ENCODE results near the gene RIMBP2. TPM values are rescaled to one million over a fixed set of nuclear protein-coding genes. Genes with fewer than 3 reads are reported as not detected.
"Not testable (repeated sequence)": the region's sequence is repeated elsewhere in the genome, so short reads cannot be mapped to it uniquely, and the experiment has no call there.

The RIMBP2 gene, protein sequence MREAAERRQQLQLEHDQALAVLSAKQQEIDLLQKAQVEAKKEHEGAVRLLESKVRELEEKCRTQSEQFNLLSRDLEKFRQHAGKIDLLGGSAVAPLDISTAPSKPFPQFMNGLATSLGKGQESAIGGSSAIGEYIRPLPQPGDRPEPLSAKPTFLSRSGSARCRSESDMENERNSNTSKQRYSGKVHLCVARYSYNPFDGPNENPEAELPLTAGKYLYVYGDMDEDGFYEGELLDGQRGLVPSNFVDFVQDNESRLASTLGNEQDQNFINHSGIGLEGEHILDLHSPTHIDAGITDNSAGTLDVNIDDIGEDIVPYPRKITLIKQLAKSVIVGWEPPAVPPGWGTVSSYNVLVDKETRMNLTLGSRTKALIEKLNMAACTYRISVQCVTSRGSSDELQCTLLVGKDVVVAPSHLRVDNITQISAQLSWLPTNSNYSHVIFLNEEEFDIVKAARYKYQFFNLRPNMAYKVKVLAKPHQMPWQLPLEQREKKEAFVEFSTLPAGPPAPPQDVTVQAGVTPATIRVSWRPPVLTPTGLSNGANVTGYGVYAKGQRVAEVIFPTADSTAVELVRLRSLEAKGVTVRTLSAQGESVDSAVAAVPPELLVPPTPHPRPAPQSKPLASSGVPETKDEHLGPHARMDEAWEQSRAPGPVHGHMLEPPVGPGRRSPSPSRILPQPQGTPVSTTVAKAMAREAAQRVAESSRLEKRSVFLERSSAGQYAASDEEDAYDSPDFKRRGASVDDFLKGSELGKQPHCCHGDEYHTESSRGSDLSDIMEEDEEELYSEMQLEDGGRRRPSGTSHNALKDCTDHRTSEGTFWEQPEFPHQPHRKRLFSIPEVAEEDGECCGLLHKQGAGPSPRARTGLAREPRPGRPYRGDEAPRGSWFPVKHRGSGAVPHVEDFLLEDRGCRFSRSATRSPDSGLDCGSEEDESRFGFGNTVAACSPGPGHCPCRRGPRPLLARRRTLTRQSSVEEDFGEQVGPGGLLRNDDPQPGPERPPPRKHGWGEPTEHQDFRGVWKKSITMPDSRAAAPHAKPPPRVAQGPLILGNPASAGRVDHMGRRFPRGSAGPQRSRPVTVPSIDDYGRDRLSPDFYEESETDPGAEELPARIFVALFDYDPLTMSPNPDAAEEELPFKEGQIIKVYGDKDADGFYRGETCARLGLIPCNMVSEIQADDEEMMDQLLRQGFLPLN (N-terminal part only)
- 47.7 TPM for total RNA-seq

DNA sequence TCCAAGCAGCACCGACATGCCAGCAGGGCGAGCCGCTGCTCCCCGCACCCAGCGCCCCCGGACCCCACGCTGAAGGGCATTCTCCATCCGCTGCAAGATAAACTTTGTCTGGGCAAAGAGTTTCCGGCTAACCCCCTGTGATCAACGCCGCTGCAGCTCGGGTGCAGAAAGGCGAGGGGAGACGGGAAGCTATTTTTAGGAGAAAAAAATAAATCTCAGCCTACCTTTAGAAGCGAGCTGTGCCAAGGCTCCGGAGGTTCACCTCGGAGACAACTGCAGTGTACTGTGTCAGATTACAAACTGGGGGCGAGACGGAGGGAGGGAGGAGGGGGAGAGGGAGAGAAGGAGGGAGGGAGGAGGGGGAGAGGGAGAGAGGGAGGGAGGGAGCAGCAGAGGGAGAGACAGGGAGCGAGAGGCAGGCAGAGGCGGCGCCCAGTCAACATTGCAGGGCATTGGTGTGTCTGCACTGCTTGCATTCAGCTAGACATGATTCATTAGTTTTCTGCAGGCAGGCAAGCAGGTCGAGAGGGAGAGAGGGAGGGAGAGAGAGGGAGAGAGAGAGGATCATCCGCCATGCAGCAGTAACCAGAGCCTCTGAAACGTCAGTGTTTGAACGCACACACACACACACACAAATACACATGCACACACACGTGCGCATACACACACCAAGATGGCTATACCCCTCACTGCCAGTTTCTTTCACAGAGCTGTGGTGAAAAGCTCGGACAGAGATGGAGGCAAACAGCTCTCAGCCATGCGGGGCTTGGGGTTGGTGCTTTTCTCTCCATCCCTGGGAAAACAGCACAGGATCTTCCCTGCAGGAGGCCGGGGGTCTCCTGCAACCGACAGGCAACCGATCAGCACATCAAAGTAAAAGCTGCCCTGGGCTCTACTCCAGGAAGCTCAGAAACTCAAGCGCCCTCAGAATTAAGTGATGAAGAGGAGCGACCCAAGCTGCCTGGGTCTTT, at the start of gene RIMBP2:
Gene RIMBP2 (minus strand): TSS at position 302 of the 971 bp plus-strand sequence. CDS start 237,286 bp downstream, outside the sequence.
- no peak for DNase-seq (ENCODE audit: low spot score in 2 of 2)
- no peak for FAIRE-seq

DNA sequence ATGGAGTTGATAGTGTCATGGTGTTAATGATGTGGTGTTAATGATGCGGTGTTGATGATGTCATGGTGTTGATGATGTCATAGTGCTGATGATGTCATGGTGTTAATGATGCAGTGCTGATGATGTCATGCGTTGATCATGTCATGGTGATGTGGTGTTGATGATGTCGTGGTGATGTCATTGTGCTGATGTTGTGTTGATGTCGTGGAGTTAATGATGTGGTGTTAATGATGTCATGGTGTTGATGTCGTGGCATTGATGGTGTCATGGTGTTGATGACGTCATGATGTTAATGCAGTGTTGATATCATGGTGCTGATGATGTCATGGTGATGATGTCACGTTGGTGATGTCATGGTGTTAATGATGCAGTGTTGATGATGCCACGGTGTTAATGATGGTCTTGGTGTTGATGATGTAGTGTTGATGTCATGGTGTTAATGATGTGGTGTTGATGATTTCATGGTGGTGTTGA, 49.1 kb upstream of the RIMBP2 start:
- DNase-seq (ENCODE audit: low spot score in 2 of 2) (no peak), FAIRE-seq (no peak)

GRCh38 chr12:130764475-130765185, 48.5 kb upstream of the RIMBP2 start:
- DNase-seq (ENCODE audit: low spot score in 2 of 2) (no peak), FAIRE-seq (no peak)

DNA sequence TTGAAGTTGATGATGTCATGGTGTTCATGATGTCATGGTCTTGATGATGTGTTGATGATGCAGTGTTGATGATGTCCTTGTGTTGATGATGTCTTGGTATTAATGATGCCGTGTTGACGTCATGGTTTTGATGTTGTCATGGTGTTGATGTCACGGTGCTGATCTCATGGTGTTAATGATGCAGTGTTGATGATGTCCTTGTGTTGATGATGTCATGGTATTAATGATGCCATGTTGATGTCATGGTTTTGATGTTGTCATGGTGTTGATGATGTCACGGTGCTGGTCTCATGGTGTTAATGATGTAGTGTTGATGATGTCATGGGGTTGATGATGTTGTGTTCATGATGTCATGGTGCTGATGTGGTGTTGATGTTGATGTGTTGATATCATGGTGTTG, 48.0 kb upstream of the RIMBP2 start:
- DNase-seq (ENCODE audit: low spot score in 2 of 2) (no peak), FAIRE-seq (no peak)

DNA sequence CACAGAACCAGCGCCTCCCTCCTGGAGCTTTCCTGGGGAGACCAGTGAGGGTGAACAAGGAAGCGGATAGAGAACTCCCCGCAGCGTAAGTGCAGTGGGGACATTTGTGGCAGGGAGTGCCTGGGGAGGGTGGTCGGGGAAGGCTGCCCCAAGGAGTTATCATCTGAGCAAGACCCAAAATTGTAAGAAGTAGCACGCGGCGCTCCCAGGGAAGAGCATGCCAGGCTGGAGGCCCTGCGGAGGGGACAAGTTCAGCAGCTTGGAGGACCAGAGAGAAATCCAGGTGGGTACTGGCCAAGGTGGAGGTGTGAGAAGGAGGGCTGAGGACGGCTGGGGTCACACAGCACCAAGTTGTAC, 46.2 kb upstream of the RIMBP2 start:
- no peak for FAIRE-seq
- DNase-seq (ENCODE audit: low spot score in 2 of 2): no peak

DNA sequence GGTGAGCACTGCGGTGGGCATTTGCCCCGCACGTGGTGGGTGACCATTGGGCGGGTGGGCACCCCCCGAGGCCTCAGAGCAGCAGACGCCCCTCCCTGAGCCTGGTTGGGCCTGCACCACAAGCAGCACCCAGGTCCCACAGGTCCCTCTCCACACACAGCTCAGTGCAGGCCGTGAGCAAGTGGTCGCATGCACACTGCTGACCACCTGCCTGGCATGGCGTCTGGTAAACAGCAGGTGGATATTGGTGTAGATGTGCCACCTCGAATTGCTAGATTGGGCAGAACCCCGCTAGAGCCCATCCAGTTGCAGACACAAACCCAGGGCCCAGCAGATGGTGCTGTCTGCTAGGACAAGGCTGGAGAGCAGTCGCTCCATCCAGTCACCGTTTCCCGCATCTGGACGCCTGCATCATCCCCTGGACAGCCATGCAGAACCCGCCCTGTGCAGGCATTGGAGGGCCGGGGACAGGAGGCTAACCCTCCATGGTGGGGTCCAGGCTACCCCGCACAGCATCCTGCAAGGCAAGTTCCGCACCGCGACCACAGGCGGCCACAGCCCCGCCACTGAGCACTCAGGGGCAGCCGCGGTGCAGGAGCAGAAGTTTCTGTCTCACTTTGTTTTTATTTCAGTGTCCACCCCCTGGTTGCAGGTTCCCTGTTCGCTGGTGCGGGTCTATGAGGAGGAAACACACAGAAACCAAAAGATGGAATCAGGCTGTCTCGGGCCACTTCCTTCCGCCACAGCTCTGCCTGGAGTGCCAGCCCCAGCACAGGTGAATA, 45.6 kb upstream of the RIMBP2 start:
- FAIRE-seq (no peak), DNase-seq (ENCODE audit: low spot score in 2 of 2) (peak; percentile 53 to 73)

- FAIRE-seq (no peak), DNase-seq (ENCODE audit: low spot score in 2 of 2) (no peak)
Measured at GRCh38 chr12:130754234-130754901, 38.3 kb upstream of the RIMBP2 start.

DNA sequence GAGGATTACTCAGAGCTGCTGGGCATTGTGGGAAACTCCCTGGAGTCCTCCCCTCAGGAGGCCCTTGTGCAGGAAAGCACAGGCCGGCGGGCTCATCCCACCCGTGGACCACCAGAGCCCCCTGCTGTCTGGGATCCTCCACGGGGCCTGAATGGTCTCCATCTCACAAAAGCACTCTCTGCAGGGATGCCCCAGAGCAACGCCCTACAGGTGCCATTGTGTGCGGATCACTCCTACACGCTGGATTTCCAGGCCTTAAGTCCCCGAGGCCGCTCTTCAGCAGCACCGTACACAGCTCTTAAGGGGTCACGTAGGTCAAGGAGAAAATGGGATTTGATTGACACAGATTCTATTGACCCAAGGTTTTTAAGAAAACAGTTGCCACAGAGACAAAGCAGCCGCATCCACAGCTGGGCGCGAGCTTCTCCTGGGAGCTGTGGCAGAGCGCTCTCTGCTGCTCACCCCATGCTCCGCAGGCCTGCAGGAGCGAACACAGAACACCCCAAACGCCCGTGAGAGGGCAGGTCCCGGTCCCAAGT, 36.7 kb upstream of the RIMBP2 start:
- DNase-seq (ENCODE audit: low spot score in 2 of 2): no peak

GRCh38 chr12:130752037-130752436, 35.9 kb upstream of the RIMBP2 start:
- not testable (repeated sequence) for FAIRE-seq; DNase-seq (ENCODE audit: low spot score in 2 of 2)

More for the DNA sequence above, 36.7 kb upstream of the RIMBP2 start:
- no peak for FAIRE-seq

GRCh38 chr12:130748786-130749185, 32.7 kb upstream of the RIMBP2 start:
- FAIRE-seq: no peak
- DNase-seq (ENCODE audit: low spot score in 2 of 2): no peak

GRCh38 chr12:130747867-130748740, 32.0 kb upstream of the RIMBP2 start:
- FAIRE-seq (no peak), DNase-seq (ENCODE audit: low spot score in 2 of 2) (peak; percentile 35 to 60)

- DNase-seq (ENCODE audit: low spot score in 2 of 2): no peak
- FAIRE-seq: no peak
Measured at GRCh38 chr12:130746546-130746945, 30.4 kb upstream of the RIMBP2 start.

DNA sequence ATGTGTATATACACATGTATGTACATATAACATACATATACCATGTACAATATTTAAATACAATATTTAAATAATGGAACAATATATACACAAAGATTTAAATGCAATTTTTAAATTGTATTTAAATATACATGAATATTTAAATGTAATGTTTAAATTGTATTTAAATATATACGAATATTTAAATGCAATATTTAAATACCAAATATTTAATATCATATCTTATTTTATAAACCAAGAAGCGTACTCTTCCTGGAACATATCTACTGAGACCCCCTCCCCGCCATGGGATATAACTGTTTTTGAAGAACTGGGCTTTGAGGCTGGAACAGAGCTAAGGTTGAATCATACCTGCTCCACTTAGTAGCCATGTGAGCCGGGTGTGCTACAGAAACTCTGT, 29.8 kb upstream of the RIMBP2 start:
- peak; percentile 96 for FAIRE-seq

GRCh38 chr12:130744274-130744673, 28.2 kb upstream of the RIMBP2 start:
- FAIRE-seq (no peak), DNase-seq (ENCODE audit: low spot score in 2 of 2) (no peak)

More for the DNA sequence above, 29.8 kb upstream of the RIMBP2 start:
- DNase-seq (ENCODE audit: low spot score in 2 of 2): no peak

- no peak for FAIRE-seq
- no peak for DNase-seq (ENCODE audit: low spot score in 2 of 2)
Measured at GRCh38 chr12:130743606-130744005, 27.5 kb upstream of the RIMBP2 start.

- no peak for DNase-seq (ENCODE audit: low spot score in 2 of 2)
- no peak for FAIRE-seq
Measured at GRCh38 chr12:130743176-130743575, 27.1 kb upstream of the RIMBP2 start.

Data from frontal cortex (tissue), 4 donors.